Spleen (tissue), 7 donors: ENCODE results near the gene RAB38.

Source experiments
- CTCF ChIP-seq, 11 experiments: fragments of 200-600 bp in 7 of 11; fragments of 450-650 bp in 4 of 11; sonication (generic) in 4 of 11; IDR thresholded peaks in 8 of 11; conservative IDR thresholded peaks in 3 of 11; 1 replicate in 7 of 11; 2 replicates in 4 of 11; pipeline versions ENCODE4 v1.4.0 to v1.8.0; 2016 to 2021; ENCODE audit warnings: antibody characterized with exemption in 11 of 11, inconsistent platforms in 4 of 11, mild to moderate bottlenecking in 1 of 11
- POLR2A ChIP-seq, 3 donors: fragments of 450-650 bp; IDR thresholded peaks; one replicate each; pipeline ENCODE4 v1.5.1; 2017; ENCODE audit warnings: antibody characterized with exemption in 3 of 3, mild to moderate bottlenecking in 1 of 3
- POLR2AphosphoS5 ChIP-seq, 3 donors: sonication (generic); formaldehyde crosslinking; IDR thresholded peaks; one replicate each; pipeline ENCODE4 v1.5.1; 2017; ENCODE audit warnings: antibody characterized with exemption in 3 of 3
- donor health status: DM: no; HTN: no; CAD: no; lungs with moderate emphysema.
- donor health status: DM: no; HTN: no; CAD: no.
- donor health status: DM: no; HTN: no; CAD: no.

DNA sequence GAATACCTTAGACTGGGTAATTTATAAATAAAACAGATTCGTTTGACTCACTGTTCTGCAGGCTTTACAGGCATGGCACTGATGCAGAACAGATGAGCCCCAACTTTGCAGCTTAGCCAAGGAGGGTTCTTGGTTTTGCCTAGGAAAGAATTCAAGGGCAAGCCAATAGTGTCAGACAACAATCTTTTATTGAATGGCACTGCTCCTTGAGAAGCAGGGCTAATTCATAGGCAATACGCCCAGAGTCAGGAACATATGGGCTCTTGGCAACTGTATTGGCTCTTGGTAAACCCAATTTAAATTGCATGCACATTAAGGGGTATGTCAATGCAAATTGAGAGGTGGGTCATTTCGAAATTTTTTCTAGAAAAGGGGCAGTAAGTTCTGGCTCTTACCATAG, 87.9 kb downstream of the RAB38 start:
- TF ChIP-seq CTCF (IDR thresholded peaks at IDR 0.05 in 8 of 11, conservative IDR thresholded peaks at IDR 0.05 in 3 of 11), result no peak
- no peak for TF ChIP-seq POLR2AphosphoS5 (IDR thresholded peaks at IDR 0.05)
- TF ChIP-seq POLR2A (IDR thresholded peaks at IDR 0.05), result no peak
